ENCODE data around the gene TNRC6A.
"Not testable (repeated sequence)": the region's sequence is repeated elsewhere in the genome, so short reads cannot be mapped to it uniquely, and the experiment has no call there.

TNRC6A gene

GRCh38 chr16:24761526-24761925, 32.1 kb downstream of the TNRC6A start:
- no peak for DNase-seq

- DNase-seq: no peak
Observed at GRCh38 chr16:24764916-24765315, 35.5 kb downstream of the TNRC6A start.

- no peak for DNase-seq
Observed at GRCh38 chr16:24766057-24766456, 36.6 kb downstream of the TNRC6A start.

- DNase-seq: no peak
Observed at GRCh38 chr16:24769806-24770205, 40.4 kb downstream of the TNRC6A start.

GRCh38 chr16:24771132-24771778, 41.8 kb downstream of the TNRC6A start:
- DNase-seq: no peak

- no peak for DNase-seq
Observed at GRCh38 chr16:24771779-24772157, 42.3 kb downstream of the TNRC6A start.

- no peak for DNase-seq
Observed at GRCh38 chr16:24773771-24774427, 44.4 kb downstream of the TNRC6A start.

GRCh38 chr16:24774510-24774909, 45.1 kb downstream of the TNRC6A start:
- DNase-seq: no peak

GRCh38 chr16:24775455-24775854, 46.0 kb downstream of the TNRC6A start:
- DNase-seq: no peak

- DNase-seq: no peak
Observed at GRCh38 chr16:24776501-24777220, 47.2 kb downstream of the TNRC6A start.

- DNase-seq: no peak
Observed at GRCh38 chr16:24778671-24779070, 49.2 kb downstream of the TNRC6A start.

GRCh38 chr16:24781256-24781655, 51.8 kb downstream of the TNRC6A start:
- no peak for DNase-seq

GRCh38 chr16:24784121-24784520, 54.7 kb downstream of the TNRC6A start:
- DNase-seq: no peak

- no peak for DNase-seq
Observed at GRCh38 chr16:24789881-24790280, 60.4 kb downstream of the TNRC6A start.

- DNase-seq: no peak
Observed at GRCh38 chr16:24800586-24800985, 71.1 kb downstream of the TNRC6A start.

- no peak for DNase-seq
Observed at GRCh38 chr16:24801761-24802302, 72.4 kb downstream of the TNRC6A start.

GRCh38 chr16:24805484-24805883, 76.0 kb downstream of the TNRC6A start:
- no peak for DNase-seq

- DNase-seq: no peak
Observed at GRCh38 chr16:24807301-24807700, 77.8 kb downstream of the TNRC6A start.

- DNase-seq: no peak
Observed at GRCh38 chr16:24810951-24811843, 81.7 kb downstream of the TNRC6A start.

GRCh38 chr16:24812813-24813212, 83.4 kb downstream of the TNRC6A start:
- DNase-seq: not testable (repeated sequence)

GRCh38 chr16:24815021-24815420, 85.6 kb downstream of the TNRC6A start:
- peak; percentile 76 for DNase-seq

GRCh38 chr16:24816688-24817087, 87.2 kb downstream of the TNRC6A start:
- DNase-seq: no peak

Measured in NCI-H1105 treated with DMSO at 0.1 percent for 48 hours (cell line).